ENCODE measurements around the gene RAB27B. TPM values are rescaled to one million over a fixed set of nuclear protein-coding genes. Genes with fewer than 3 reads are reported as not detected.

Gene RAB27B
- total RNA-seq, 4 donors from 2014 or later = 0.02 to 0.20 (median 0.05) TPM; not detected in 1

DNA sequence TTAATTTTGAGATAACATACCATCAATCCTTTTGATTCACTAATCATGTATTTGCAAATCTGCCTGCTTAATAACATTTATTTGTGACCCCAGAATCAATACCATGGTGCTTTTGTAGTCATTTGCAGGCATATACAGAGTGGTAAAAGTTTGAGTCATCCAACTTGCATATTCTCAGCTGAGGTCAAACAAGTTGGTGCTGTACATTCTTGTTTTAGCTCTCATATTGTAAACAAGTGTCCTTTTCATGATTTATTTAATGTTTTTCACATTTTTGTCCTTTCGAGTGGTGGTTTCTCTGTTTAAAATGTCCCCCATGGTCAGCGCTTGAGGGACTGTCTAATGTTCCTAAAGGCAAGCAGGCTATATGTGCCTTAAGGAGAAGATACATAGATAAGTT lies 17.5 kb downstream of the RAB27B start:
- in situ Hi-C loops (cut with MboI; ENCODE audit: low sequenced_read_pairs in 4 of 4) = no loop called here

GRCh38 chr18:54848121-54848520 lies 19.8 kb downstream of the RAB27B start:
- TF ChIP-seq CTCF (IDR thresholded peaks at IDR 0.05 in 4 of 5, conservative IDR thresholded peaks at IDR 0.05 in 1 of 5) (no peak), POLR2A (IDR thresholded peaks at IDR 0.05) (no peak)
- DNase-seq (no peak), ATAC-seq (no peak)
- Histone ChIP-seq H3K4me1 (no peaks in the 10 kb centered on the region), H3K27ac (no peak overlapping the region), H3K36me3 (no peaks in the 10 kb centered on the region), H3K9me3 (no peaks in the 10 kb centered on the region), H3K4me3 (no peak overlapping the region), H3K27me3 (no peaks in the 10 kb centered on the region)
- in situ Hi-C loops (cut with MboI; ENCODE audit: low sequenced_read_pairs in 4 of 4) (no loop called here), intact Hi-C loops (cut with DNase I; ENCODE audit: low total_unique reads) (no loop called here)

More for the DNA sequence above, 17.5 kb downstream of the RAB27B start:
- intact Hi-C loops (cut with DNase I; ENCODE audit: low total_unique reads) = no loop called here
- Histone ChIP-seq H3K9me3 (no peaks in the 10 kb centered on the region), H3K27me3 (no peaks in the 10 kb centered on the region), H3K4me1 (no peaks in the 10 kb centered on the region), H3K36me3 (no peaks in the 10 kb centered on the region), H3K4me3 (no peak overlapping the region), H3K27ac (no peak overlapping the region)
- TF ChIP-seq POLR2A (IDR thresholded peaks at IDR 0.05) = no peak
- no peak for TF ChIP-seq CTCF (IDR thresholded peaks at IDR 0.05 in 4 of 5, conservative IDR thresholded peaks at IDR 0.05 in 1 of 5)
- ATAC-seq = no peak
- no peak for DNase-seq

DNA sequence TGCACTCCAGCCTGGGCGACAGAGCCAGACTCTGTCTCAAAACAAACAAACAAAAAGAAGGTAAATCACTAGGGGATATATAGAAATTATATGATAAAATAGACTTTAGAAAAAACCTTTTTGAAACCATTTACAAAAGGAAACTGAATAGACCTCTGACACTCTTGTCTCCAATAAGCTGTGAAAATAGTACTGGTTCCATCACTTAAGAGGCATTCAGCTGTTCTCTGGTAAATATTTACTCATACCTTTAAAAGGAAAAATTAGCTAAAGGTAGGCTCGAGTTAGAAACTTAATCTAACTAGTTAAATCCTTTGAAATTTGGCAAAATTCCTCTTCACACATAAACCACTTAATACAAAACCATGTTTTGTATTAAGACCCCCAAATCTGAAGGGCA lies 21.4 kb downstream of the RAB27B start:
- H3K4me3 ChIP-seq = no peak overlapping the region
- H3K27ac ChIP-seq = no peak overlapping the region
- DNase-seq (no peak), ATAC-seq (no peak)
- no peaks in the 10 kb centered on the region for H3K27me3 ChIP-seq
- no peaks in the 10 kb centered on the region for H3K9me3 ChIP-seq
- intact Hi-C loops (cut with DNase I; ENCODE audit: low total_unique reads) = no loop called here
- H3K36me3 ChIP-seq = no peaks in the 10 kb centered on the region
- no peaks in the 10 kb centered on the region for H3K4me1 ChIP-seq
- no peak for TF ChIP-seq CTCF (IDR thresholded peaks at IDR 0.05 in 4 of 5, conservative IDR thresholded peaks at IDR 0.05 in 1 of 5)
- no peak for TF ChIP-seq POLR2A (IDR thresholded peaks at IDR 0.05)
- in situ Hi-C loops (cut with MboI; ENCODE audit: low sequenced_read_pairs in 4 of 4) = loop anchor here in 1 of 4 donors (25.0 kb wide), 1 partner anchor 113 kb away; the partner anchor contains the start of gene CCDC68

- Histone ChIP-seq H3K4me3 (no peak overlapping the region), H3K27me3 (no peaks in the 10 kb centered on the region), H3K36me3 (no peaks in the 10 kb centered on the region), H3K4me1 (no peaks in the 10 kb centered on the region), H3K27ac (no peak overlapping the region), H3K9me3 (no peaks in the 10 kb centered on the region)
- in situ Hi-C loops (cut with MboI; ENCODE audit: low sequenced_read_pairs in 4 of 4) (loop anchor here in 1 of 4 donors (25.0 kb wide), 1 partner anchor 112 kb away; the partner anchor contains the start of gene CCDC68), intact Hi-C loops (cut with DNase I; ENCODE audit: low total_unique reads) (no loop called here)
- DNase-seq (no peak), ATAC-seq (no peak)
- no peak for TF ChIP-seq CTCF (IDR thresholded peaks at IDR 0.05 in 4 of 5, conservative IDR thresholded peaks at IDR 0.05 in 1 of 5)
- no peak for TF ChIP-seq POLR2A (IDR thresholded peaks at IDR 0.05)
Measured at GRCh38 chr18:54850598-54850997, 22.3 kb downstream of the RAB27B start.
